ENCODE measurements around the gene MBNL1. TPM values are rescaled to one million over a fixed set of nuclear protein-coding genes. Genes with fewer than 3 reads are reported as not detected.

Gene MBNL1
- total and polyA plus RNA-seq, 2 of the 13 experiments (the other 11 are each of a cell fraction or from before 2014, with no cell fraction given), result 27.1 to 55.4 TPM

GRCh38 chr3:152271501-152272236 is 2.9 kb downstream of the MBNL1 start:
- no TSS peak for BruUV-seq (replicated peaks)
- TF ChIP-seq FOSL2 (CRISPR knock-in tag; IDR thresholded peaks at IDR 0.05) (no peak), EHMT2 (IDR thresholded peaks at IDR 0.05; ENCODE audit: borderline replicate concordance, low read depth, low read length) (no peak), DNMT3B (CRISPR knock-in tag; conservative IDR thresholded peaks at IDR 0.05) (no peak), TFDP1 (CRISPR knock-in tag; IDR thresholded peaks at IDR 0.05; ENCODE audit: borderline replicate concordance) (no peak), ZNF251 (CRISPR knock-in tag; IDR thresholded peaks at IDR 0.05) (no peak), MNT (IDR thresholded peaks at IDR 0.05) (no peak), MTA1 (CRISPR knock-in tag; IDR thresholded peaks at IDR 0.05; ENCODE audit: borderline replicate concordance) (no peak), GPN1 (CRISPR knock-in tag; IDR thresholded peaks at IDR 0.05; ENCODE audit: borderline replicate concordance) (no peak), HOXA9 (CRISPR knock-in tag; IDR thresholded peaks at IDR 0.05; ENCODE audit: borderline replicate concordance) (no peak), HNF4A (CRISPR knock-in tag; IDR thresholded peaks at IDR 0.05) (no peak), ARNTL (CRISPR knock-in tag; IDR thresholded peaks at IDR 0.05) (no peak), GLI4 (CRISPR knock-in tag; IDR thresholded peaks at IDR 0.05; ENCODE audit: borderline replicate concordance) (no peak), MIER2 (CRISPR knock-in tag; IDR thresholded peaks at IDR 0.05) (no peak), TRAFD1 (CRISPR knock-in tag; IDR thresholded peaks at IDR 0.05; ENCODE audit: borderline replicate concordance) (no peak), TP53 (CRISPR knock-in tag; conservative IDR thresholded peaks at IDR 0.05) (no peak), HNF4G (IDR thresholded peaks at IDR 0.05; ENCODE audit: borderline replicate concordance, low read depth, low read length) (no peak), HNF4G (CRISPR knock-in tag; IDR thresholded peaks at IDR 0.05; ENCODE audit: borderline replicate concordance, low read depth) (no peak), MTF2 (CRISPR knock-in tag; IDR thresholded peaks at IDR 0.05; ENCODE audit: borderline replicate concordance) (no peak), ZBTB43 (CRISPR knock-in tag; conservative IDR thresholded peaks at IDR 0.05) (no peak)

More at GRCh38 chr3:152271501-152272236, 2.9 kb downstream of the MBNL1 start:
- Histone ChIP-seq H3K4me1 (ENCODE audit: insufficient read depth, low read length) (peaks cover 67% of the 10 kb centered on the region), H3K27ac (ENCODE audit: extremely low read length, insufficient read depth, low read length) (peak overlapping the region; percentile 97), H3K9ac (ENCODE audit: insufficient read depth, low read depth, low read length) (peak overlapping the region; percentile 94; the same call in 1 of the 2 replicates), H3K4me3 (replicated peaks in 1 of 3; ENCODE audit: insufficient read depth in 1 of 3, low read depth in 2 of 3, low read length in 3 of 3) (peak overlapping the region; percentile 3 to 87 (median 81); a peak in 4 of 6 replicates), H3K79me2 (ENCODE audit: insufficient read depth, low read length) (peaks cover 72% of the 10 kb centered on the region), H3K27me3 (ENCODE audit: control insufficient read depth in 1 of 2, insufficient read depth in 2 of 2, low read length in 2 of 2) (no peaks in the 10 kb centered on the region), H3K36me3 (replicated peaks in 1 of 2; ENCODE audit: control insufficient read depth in 1 of 2, insufficient read depth in 2 of 2, low read length in 2 of 2) (no peaks in the 10 kb centered on the region), H3K4me2 (ENCODE audit: low read depth, low read length) (peak overlapping the region; percentile 79), H2AFZ (ENCODE audit: low read length) (no peak overlapping the region), H3K9me3 (ENCODE audit: low read length) (no peaks in the 10 kb centered on the region), H4K20me1 (ENCODE audit: insufficient read depth, low read length) (0 out of 2 replicates have a peak, but pooled peaks cover 3% of the 10 kb centered on the region)
- 70% methylated on average over 5 of the region's 5 CpGs for WGBS (ENCODE audit: low lambda C conversion rate)
- FAIRE-seq, result no peak
- ATAC-seq, result no peak
- in situ Hi-C loops (cut with HindIII; ENCODE audit: extremely low pct_ligation_motif_present, low pct_unique_long_range_greater_than_20kb) (no loop called here), intact Hi-C loops (cut with micrococcal nuclease; ENCODE audit: unreplicated experiment) (loop anchor here (5.0 kb wide), 1 partner anchor 111 kb away; no protein-coding TSS in a partner anchor)
- no peak for DNase-seq (ENCODE audit: low spot score)
- ChIA-PET CTCF (ENCODE audit: low intra/inter-chr PET ratio, low total read pairs) (no interaction called here), POLR2A (no interaction called here)
